Bronchial epithelial cell (primary cell): ENCODE data around the gene RAB1B. TPM values are rescaled to one million over a fixed set of nuclear protein-coding genes. Genes with fewer than 3 reads are reported as not detected.

ENCODE experiments used
- DNase-seq: peaks from one replicate; pipeline ENCODE4 v3.0.0-alpha.2; 2010; ENCODE audit warnings: low read depth
- FAIRE-seq: peaks from 2 replicates; lab custom pipeline; 2011; peaks lifted over from hg19 to GRCh38; lab: Jason Lieb, UNC
- H3K27me3 ChIP-seq: 2 replicates; pipeline ENCODE4 v1.5.1; 2011; ENCODE audit warnings: low read length; ENCODE audit not compliant: control insufficient read depth, insufficient read depth
- H3K36me3 ChIP-seq: 2 replicates; pipeline ENCODE4 v1.5.1; 2011; ENCODE audit warnings: low read length; ENCODE audit not compliant: control insufficient read depth, insufficient read depth
- H3K4me3 ChIP-seq: 2 replicates; pipeline ENCODE4 v1.5.1; 2011; ENCODE audit warnings: mild to moderate bottlenecking, low read depth, low read length, control low read depth
- total RNA-seq: library from RNA; depleted of rRNA; stranded (reverse); fragments of >200 nt; gene quantifications from 2 replicates; pipeline ENCODE4 v1.2.1, GENCODE V29; 2014
- TF ChIP-seq, protein P1 (sequence below): IDR thresholded peaks from 2 replicates; pipeline ENCODE4 v1.5.1; 2011; ENCODE audit warnings: mild to moderate bottlenecking, moderate library complexity, low read length, control low read depth, inconsistent platforms; ENCODE audit not compliant: insufficient read depth, severe bottlenecking

The RAB1B gene
- total RNA-seq, 1 donor from 2014 or later, result 54.5 TPM

DNA sequence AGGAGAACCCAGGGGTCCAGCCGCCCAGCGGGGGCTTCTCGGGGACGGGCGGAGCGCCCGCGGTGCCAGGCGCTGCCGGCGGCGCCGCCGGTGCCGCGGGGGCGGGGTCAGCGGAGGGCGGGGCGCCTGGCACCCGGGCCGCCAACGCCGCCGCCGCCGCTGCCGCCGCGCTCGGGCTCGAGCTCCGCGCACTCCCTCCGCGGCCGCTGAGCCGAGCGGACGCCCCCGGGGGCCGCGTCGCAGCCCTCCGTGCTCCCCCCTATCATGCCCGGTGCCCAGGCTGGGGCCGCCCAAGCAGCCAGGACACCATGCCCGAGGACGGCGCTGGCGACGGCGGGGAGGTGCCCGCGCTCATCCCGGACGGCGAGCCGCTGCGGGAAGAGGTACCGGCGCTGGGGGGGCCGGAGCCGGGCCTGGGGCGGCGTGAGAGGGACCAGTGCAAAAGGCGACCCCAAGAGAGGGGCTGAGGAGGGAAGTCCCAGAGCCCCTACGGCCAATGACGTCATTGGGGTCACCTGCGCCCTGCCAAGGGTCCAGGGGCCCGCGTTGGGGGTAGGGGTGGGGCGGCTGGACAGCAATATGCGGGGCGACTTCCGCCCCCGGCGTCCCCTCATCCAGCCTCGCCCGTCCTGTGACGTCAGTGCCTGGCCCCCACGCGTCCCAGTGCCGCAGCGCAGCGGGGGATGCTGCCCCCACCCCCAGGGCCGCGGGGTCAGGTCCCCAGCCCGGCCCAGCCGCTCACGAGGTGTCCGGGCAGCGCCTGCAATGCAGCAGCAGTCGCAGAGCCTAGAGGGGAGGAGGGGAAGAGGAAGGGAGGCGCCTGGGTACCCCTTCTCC, 23.5 kb downstream of the RAB1B start, which contains the start of gene TMEM151A:
Gene TMEM151A (plus strand): TSS at position 189 of the 837 bp plus-strand sequence. CDS start 120 bp downstream, at position 309.
- no peak for DNase-seq
- H3K36me3 ChIP-seq, result peaks cover 1% of the 10 kb centered on the region
- H3K4me3 ChIP-seq, result peak within 1 kb of the TSS; percentile 29
- TF ChIP-seq, protein P1, sequence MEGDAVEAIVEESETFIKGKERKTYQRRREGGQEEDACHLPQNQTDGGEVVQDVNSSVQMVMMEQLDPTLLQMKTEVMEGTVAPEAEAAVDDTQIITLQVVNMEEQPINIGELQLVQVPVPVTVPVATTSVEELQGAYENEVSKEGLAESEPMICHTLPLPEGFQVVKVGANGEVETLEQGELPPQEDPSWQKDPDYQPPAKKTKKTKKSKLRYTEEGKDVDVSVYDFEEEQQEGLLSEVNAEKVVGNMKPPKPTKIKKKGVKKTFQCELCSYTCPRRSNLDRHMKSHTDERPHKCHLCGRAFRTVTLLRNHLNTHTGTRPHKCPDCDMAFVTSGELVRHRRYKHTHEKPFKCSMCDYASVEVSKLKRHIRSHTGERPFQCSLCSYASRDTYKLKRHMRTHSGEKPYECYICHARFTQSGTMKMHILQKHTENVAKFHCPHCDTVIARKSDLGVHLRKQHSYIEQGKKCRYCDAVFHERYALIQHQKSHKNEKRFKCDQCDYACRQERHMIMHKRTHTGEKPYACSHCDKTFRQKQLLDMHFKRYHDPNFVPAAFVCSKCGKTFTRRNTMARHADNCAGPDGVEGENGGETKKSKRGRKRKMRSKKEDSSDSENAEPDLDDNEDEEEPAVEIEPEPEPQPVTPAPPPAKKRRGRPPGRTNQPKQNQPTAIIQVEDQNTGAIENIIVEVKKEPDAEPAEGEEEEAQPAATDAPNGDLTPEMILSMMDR, result no peak
- no peak for FAIRE-seq
- peaks cover 9% of the 10 kb centered on the region for H3K27me3 ChIP-seq

DNA sequence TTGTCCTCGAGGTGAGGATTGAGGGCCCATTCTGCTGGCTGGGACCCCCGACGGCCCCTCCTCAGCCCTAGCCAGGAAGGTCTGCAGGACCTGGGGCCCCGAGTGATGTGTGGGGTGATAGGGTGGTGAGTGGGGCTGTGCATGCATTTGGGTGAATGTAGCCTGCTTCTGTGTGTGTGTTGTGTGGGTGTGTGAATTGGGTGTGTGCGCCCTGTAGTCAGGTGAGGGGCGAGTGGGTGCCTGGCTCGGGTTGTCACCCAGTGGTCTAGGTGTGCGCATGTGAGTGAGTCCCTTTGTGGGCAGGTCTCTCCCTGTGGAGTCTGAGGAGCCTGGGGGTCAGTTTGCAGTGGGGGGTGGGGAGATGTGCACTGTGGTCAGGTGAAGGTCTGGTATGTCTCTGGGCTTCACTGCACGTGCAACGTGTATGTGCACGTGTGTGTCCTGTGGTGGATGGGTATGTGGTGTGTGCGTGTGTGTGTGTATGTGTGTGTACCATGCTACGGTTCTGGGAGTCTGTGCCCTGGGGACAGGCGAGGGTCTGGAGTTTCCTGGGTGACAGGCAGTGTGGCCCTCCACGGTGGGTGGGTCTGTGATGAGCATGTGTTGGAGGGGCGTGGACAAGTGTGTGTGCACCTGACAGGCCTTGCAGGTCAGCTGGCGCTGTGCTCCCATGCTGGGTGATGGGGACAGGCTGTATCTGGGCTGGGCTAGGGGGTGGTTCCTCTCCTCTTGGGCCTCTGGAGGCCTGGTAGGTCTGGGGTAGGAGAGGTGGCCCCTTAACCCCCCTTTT, 24.3 kb downstream of the RAB1B start:
- peak; percentile 58 for FAIRE-seq
- no peak for DNase-seq
- peaks cover 1% of the 10 kb centered on the region for H3K36me3 ChIP-seq
- H3K27me3 ChIP-seq, result peaks cover 9% of the 10 kb centered on the region
- no peak overlapping the region for H3K4me3 ChIP-seq
- TF ChIP-seq, protein P1, result no peak

DNA sequence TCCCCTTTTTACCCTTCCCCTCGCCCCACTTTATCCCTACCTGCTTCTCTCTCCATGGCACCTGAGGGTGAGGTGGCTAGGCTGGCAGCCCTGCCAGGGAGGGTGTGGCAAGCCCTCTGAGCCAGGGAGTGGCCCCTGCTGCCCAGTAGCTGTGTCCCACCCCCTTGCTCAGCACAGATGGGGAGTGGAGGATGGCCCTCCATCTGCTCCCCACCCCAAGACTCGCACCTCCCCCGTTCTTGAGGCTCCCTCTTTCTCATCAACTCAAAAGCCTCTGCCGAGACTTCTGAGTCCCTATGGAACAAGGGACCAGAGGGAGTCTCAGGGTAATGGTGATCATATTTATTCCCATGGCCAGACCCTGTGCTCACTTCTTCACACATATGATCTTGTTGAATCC, 24.9 kb downstream of the RAB1B start:
- Histone ChIP-seq H3K36me3 (no peaks in the 10 kb centered on the region), H3K4me3 (no peak overlapping the region), H3K27me3 (peaks cover 9% of the 10 kb centered on the region)
- DNase-seq, result no peak
- TF ChIP-seq, protein P1, result no peak
- no peak for FAIRE-seq

DNA sequence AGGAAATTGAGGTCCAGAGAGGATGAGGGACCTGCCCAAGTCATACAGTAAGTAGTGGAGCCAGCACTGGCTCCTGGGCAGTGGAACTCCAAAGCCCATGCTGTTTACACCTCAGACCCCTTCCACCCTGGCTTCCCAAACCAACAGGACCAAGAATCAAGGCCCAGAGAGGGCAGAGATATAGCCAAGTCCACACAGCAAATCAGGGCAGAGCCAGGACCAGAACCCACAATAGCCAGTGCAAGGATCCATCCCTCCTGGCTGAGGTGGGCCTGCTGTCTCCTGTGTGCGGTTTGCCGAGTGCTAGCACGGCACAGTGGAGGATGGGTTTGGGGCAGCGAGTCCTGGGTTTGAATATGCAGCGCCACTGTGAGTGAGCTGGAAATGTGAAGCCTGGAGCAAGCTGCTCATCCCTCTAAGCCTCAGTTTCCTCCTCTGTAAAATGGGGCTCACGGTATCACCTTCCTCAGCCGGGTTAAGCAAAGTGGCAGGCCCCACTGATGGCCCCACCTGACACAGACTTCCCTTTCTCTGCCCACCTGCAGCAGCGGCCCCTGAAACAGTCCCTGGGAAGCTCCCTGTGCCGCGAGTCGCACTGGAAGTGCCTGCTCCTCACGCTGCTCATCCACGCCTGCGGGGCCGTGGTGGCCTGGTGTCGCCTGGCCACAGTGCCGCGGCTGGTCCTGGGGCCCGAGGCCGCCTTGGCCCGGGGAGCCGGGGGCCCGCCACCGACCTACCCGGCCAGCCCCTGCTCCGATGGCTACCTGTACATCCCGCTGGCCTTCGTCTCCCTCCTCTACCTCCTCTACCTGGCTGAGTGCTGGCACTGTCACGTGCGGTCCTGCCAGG, 25.6 kb downstream of the RAB1B start:
- DNase-seq (no peak), FAIRE-seq (no peak)
- no peaks in the 10 kb centered on the region for H3K36me3 ChIP-seq
- TF ChIP-seq, protein P1, result no peak
- peaks cover 9% of the 10 kb centered on the region for H3K27me3 ChIP-seq
- no peak overlapping the region for H3K4me3 ChIP-seq

DNA sequence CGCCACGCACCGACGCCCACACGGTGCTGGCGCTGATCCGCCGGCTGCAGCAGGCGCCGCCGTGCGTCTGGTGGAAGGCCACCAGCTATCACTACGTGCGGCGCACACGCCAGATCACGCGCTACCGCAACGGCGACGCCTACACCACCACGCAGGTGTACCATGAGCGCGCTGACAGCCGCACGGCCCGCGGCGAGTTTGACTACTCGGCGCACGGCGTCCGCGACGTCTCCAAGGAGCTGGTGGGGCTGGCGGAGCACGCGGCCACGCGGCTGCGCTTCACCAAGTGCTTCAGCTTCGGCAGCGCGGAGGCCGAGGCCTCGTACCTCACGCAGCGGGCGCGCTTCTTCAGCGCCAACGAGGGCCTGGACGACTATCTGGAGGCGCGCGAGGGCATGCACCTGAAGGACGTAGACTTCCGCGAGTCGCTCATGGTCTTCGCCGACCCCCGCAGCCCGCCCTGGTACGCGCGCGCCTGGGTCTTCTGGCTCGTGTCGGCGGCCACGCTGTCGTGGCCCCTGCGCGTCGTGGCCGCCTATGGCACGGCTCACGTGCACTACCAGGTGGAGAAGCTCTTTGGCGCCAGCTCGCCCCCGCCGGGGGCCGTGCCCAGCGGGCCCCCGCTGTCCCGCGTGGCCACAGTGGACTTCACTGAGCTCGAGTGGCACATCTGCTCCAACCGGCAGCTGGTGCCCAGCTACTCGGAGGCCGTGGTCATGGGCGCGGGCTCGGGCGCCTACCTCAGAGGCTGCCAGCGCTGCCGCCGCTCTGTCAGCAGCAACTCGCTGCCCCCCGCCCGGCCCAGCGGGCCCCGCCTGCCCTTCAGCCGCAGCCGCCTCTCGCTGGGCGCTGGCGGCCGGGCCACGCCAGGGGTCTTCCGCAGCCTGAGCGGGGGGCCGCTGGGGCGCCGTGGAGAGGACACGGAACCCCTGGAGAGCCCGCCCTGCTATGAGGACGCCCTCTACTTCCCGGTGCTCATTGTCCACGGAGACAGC, 26.5 kb downstream of the RAB1B start:
- TF ChIP-seq, protein P1, result no peak
- no peak for DNase-seq
- no peak overlapping the region for H3K4me3 ChIP-seq
- H3K27me3 ChIP-seq, result peaks cover 9% of the 10 kb centered on the region
- no peaks in the 10 kb centered on the region for H3K36me3 ChIP-seq
- FAIRE-seq, result no peak
